Panc1 (cell line): ENCODE measurements around the gene PLA2G5. TPM values are rescaled to one million over a fixed set of nuclear protein-coding genes. Genes with fewer than 3 reads are reported as not detected.
"Not testable (repeated sequence)": the region's sequence is repeated elsewhere in the genome, so short reads cannot be mapped to it uniquely, and the experiment has no call there.

ENCODE experiments used
- ATAC-seq: fragments of 200-7000 bp; cut with Tn5 transposase; 2 replicates; pipeline ENCODE4 v1.9.1; 2020; ENCODE audit warnings: mild to moderate bottlenecking, moderate library complexity
- BruUV-seq: library from RNA; stranded (reverse); fragments of 400-500 nt; replicated peaks from 2 replicates; lab custom pipeline; 2021; lab: Mats Ljungman, UMichigan
- CTCF ChIA-PET: fragments of 300-600 bp; sonication (Branson Sonifier 250); formaldehyde crosslinking; loops from one replicate; lab custom pipeline; 2022; ENCODE audit warnings: antibody characterized with exemption; lab: Charles Lee
- POLR2A ChIA-PET: fragments of 300-600 bp; sonication (Branson Sonifier 250); formaldehyde crosslinking; loops from one replicate; lab custom pipeline; 2022; ENCODE audit warnings: antibody characterized with exemption; lab: Charles Lee
- DNase-seq: peaks from one replicate; pipeline ENCODE4 v3.0.0-alpha.2; 2010; ENCODE audit warnings: low read depth, low spot score
- H3K27ac ChIP-seq: 2 replicates; pipeline ENCODE4 v1.5.1; 2011; ENCODE audit warnings: mild to moderate bottlenecking, low read length, inconsistent platforms
- H3K27me3 ChIP-seq: fragments of 200-500 bp; sonication (Bioruptor generic); 2 replicates; pipeline ENCODE4 v1.6.0; 2014; ENCODE audit warnings: low read length, inconsistent platforms; ENCODE audit not compliant: control insufficient read depth, insufficient read depth
- H3K36me3 ChIP-seq: fragments of 200-500 bp; sonication (Bioruptor generic); 2 replicates; pipeline ENCODE4 v1.5.1; 2014; ENCODE audit warnings: inconsistent platforms, mild to moderate bottlenecking, low read length, moderate library complexity; ENCODE audit not compliant: control insufficient read depth, insufficient read depth
- H3K4me1 ChIP-seq: 2 replicates; pipeline ENCODE4 v1.5.1; 2011; ENCODE audit warnings: inconsistent platforms, mild to moderate bottlenecking, low read length, moderate library complexity; ENCODE audit not compliant: control insufficient read depth, insufficient read depth
- H3K4me3 ChIP-seq, 2 experiments: 2 replicates each; pipeline ENCODE4 v1.5.1; 2011 to 2012; ENCODE audit warnings: low read depth in 2 of 2, low read length in 2 of 2, mild to moderate bottlenecking in 2 of 2, inconsistent platforms in 1 of 2, moderate library complexity in 1 of 2
- H3K9me3 ChIP-seq: fragments of 200-500 bp; sonication (Bioruptor generic); 2 replicates; pipeline ENCODE4 v1.5.1; 2014; ENCODE audit warnings: low read depth, mild to moderate bottlenecking, inconsistent platforms, low read length, moderate library complexity; ENCODE audit not compliant: control insufficient read depth, insufficient read depth
- POLR2AphosphoS5 ChIP-seq: IDR thresholded peaks from 2 replicates; pipeline ENCODE4 v1.6.1; 2012; ENCODE audit warnings: mild to moderate bottlenecking, low read depth, low read length, moderate library complexity
- SIN3A ChIP-seq: IDR thresholded peaks from 2 replicates; pipeline ENCODE4 v1.6.1; 2012; ENCODE audit warnings: low read depth, mild to moderate bottlenecking, low read length, moderate library complexity, borderline replicate concordance; ENCODE audit not compliant: insufficient read depth
- TCF7L2 ChIP-seq: IDR thresholded peaks from 2 replicates; pipeline ENCODE4 v1.6.1; 2011; ENCODE audit warnings: mild to moderate bottlenecking, low read depth, low read length, inconsistent platforms
- in situ Hi-C: cut with HindIII; loops from 2 replicates; pipeline ENCODE4 v1.10.0; 2016; ENCODE audit warnings: low sequenced_read_pairs, low pct_unique_long_range_greater_than_20kb
- intact Hi-C: fragments of 100-400 bp; cut with micrococcal nuclease; formaldehyde crosslinking; loops from one replicate; pipeline ENCODE4 v1.10.0; 2022; ENCODE audit not compliant: unreplicated experiment
- total RNA-seq: library from RNA; stranded (reverse); gene quantifications from one replicate; pipeline ENCODE4 v1.2.1, GENCODE V29; 2021; ENCODE audit not compliant: unreplicated experiment
- TF ChIP-seq, protein P1 (sequence below): fragments of 450-650 bp; IDR thresholded peaks from 2 replicates; pipeline ENCODE4 v1.5.1; 2017; ENCODE audit warnings: mild to moderate bottlenecking
- TF ChIP-seq, protein P2 (sequence below), 2 experiments: IDR thresholded peaks; 2 replicates each; pipeline ENCODE4 v1.6.1; 2011 to 2012; ENCODE audit warnings: low read depth in 2 of 2, control low read depth in 1 of 2, low read length in 1 of 2, mild to moderate bottlenecking in 1 of 2, moderate library complexity in 1 of 2; ENCODE audit not compliant: insufficient read depth in 1 of 2

The PLA2G5 gene
- total RNA-seq, 1 experiment from 2014 or later = not detected

DNA sequence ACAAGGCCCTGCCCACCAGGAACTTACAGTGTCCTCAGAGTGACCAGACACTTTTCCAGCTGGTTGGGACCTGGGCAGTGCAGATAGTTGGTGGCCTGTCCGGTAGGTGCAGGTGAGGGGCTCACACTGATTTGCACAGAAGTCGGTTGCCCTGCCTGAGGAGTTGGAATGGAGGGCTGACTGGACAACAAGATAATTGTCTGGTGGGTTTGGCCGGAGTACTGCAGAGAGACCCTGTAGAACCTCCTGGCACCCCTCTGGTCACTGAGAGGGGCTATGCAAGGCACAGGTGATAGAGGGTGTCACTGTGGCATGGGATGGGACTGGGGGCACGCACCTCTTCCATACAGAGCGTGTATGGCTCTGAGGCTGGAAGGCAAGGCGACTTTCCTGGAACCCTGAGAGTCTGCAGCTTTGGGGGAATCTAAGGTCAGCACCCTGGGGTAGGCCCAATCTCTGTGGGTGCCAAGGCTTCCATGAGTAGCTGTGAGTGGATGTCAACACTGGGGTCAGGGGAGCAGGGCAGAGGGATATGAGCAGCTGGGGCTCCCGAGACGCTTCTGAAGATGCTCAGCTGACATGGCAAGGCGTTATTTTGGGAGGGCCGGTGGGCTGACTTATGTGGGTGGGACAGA lies 56.9 kb downstream of the PLA2G5 start:
- Histone ChIP-seq H3K4me1 (no peaks in the 10 kb centered on the region; the same call in 1 of the 2 replicates), H3K27me3 (peaks cover under 1% of the 10 kb centered on the region), H3K36me3 (no peaks in the 10 kb centered on the region), H3K4me3 (no peak overlapping the region), H3K9me3 (no peaks in the 10 kb centered on the region), H3K27ac (no peak overlapping the region)
- BruUV-seq = no TSS peak
- ChIA-PET POLR2A (no interaction called here), CTCF (no interaction called here)
- TF ChIP-seq, protein P1, sequence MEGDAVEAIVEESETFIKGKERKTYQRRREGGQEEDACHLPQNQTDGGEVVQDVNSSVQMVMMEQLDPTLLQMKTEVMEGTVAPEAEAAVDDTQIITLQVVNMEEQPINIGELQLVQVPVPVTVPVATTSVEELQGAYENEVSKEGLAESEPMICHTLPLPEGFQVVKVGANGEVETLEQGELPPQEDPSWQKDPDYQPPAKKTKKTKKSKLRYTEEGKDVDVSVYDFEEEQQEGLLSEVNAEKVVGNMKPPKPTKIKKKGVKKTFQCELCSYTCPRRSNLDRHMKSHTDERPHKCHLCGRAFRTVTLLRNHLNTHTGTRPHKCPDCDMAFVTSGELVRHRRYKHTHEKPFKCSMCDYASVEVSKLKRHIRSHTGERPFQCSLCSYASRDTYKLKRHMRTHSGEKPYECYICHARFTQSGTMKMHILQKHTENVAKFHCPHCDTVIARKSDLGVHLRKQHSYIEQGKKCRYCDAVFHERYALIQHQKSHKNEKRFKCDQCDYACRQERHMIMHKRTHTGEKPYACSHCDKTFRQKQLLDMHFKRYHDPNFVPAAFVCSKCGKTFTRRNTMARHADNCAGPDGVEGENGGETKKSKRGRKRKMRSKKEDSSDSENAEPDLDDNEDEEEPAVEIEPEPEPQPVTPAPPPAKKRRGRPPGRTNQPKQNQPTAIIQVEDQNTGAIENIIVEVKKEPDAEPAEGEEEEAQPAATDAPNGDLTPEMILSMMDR = no peak
- no peak for TF ChIP-seq SIN3A
- no peak for TF ChIP-seq TCF7L2
- no peak for TF ChIP-seq POLR2AphosphoS5
- TF ChIP-seq, protein P2, sequence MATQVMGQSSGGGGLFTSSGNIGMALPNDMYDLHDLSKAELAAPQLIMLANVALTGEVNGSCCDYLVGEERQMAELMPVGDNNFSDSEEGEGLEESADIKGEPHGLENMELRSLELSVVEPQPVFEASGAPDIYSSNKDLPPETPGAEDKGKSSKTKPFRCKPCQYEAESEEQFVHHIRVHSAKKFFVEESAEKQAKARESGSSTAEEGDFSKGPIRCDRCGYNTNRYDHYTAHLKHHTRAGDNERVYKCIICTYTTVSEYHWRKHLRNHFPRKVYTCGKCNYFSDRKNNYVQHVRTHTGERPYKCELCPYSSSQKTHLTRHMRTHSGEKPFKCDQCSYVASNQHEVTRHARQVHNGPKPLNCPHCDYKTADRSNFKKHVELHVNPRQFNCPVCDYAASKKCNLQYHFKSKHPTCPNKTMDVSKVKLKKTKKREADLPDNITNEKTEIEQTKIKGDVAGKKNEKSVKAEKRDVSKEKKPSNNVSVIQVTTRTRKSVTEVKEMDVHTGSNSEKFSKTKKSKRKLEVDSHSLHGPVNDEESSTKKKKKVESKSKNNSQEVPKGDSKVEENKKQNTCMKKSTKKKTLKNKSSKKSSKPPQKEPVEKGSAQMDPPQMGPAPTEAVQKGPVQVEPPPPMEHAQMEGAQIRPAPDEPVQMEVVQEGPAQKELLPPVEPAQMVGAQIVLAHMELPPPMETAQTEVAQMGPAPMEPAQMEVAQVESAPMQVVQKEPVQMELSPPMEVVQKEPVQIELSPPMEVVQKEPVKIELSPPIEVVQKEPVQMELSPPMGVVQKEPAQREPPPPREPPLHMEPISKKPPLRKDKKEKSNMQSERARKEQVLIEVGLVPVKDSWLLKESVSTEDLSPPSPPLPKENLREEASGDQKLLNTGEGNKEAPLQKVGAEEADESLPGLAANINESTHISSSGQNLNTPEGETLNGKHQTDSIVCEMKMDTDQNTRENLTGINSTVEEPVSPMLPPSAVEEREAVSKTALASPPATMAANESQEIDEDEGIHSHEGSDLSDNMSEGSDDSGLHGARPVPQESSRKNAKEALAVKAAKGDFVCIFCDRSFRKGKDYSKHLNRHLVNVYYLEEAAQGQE (IDR thresholded peaks at IDR 0.05; ENCODE audit: insufficient read depth in 1 of 2, low read depth in 2 of 2, low read length in 1 of 2) = no peak
- intact Hi-C loops (no loop called here), in situ Hi-C loops (no loop called here)
- DNase-seq (no peak), ATAC-seq (no peak)

DNA sequence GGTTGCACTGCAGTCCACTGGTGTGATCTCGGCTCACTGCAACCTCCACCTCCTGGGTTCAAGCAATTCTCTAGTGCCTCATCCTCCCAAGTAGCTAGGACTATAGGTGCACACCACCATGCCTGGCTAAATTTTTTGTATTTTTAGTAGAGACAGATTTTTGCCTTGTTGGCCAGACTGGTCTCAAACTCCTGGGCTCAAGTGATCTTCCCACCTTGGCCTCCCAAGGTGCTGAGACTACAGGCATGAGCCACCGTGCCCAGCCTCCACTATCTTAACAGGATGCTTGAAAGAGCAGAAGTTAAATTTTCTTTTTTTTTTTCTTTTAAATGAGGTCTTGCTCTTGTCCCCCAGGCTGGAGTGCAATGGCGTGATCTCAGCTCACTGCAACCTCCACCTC lies 60.5 kb downstream of the PLA2G5 start:
- H3K4me1 ChIP-seq, H3K4me3 ChIP-seq, in situ Hi-C loops, H3K27me3 ChIP-seq, DNase-seq, intact Hi-C loops, H3K9me3 ChIP-seq, BruUV-seq, ATAC-seq, CTCF ChIA-PET, H3K27ac ChIP-seq, H3K36me3 ChIP-seq, POLR2A ChIA-PET: not testable (repeated sequence)

DNA sequence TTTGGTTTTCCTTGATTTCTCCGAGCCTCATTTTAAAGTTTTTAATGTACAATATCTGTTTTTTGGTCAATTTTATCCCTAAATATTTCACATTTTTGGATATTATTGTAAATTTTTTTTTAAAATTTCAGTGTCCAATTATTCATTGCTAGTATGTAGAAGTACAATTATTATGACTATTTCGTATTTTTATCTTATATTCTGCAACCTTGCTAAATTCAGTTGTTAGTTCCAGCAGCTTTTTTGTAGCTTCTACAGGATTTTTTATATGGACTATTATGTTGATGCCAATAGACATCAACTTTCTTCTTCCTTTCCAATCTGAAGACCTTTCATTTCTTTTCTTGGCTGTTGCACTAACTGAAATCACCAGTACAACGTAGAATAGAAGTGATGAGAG lies 65.0 kb downstream of the PLA2G5 start:
- Histone ChIP-seq H3K4me1 (no peaks in the 10 kb centered on the region), H3K27me3 (no peaks in the 10 kb centered on the region), H3K9me3 (no peaks in the 10 kb centered on the region), H3K36me3 (no peaks in the 10 kb centered on the region), H3K4me3 (no peak overlapping the region), H3K27ac (no peak overlapping the region)
- BruUV-seq = no TSS peak
- ATAC-seq (no peak), DNase-seq (no peak)
- in situ Hi-C loops (no loop called here), intact Hi-C loops (no loop called here)
- TF ChIP-seq, protein P2 (IDR thresholded peaks at IDR 0.05; ENCODE audit: insufficient read depth in 1 of 2, low read depth in 2 of 2, low read length in 1 of 2) = no peak
- no peak for TF ChIP-seq TCF7L2
- TF ChIP-seq POLR2AphosphoS5 = no peak
- TF ChIP-seq, protein P1 = no peak
- TF ChIP-seq SIN3A = no peak
- CTCF ChIA-PET = no interaction called here
- POLR2A ChIA-PET = no interaction called here
